K562 (cell line): ENCODE measurements around the gene COLQ. TPM values are rescaled to one million over a fixed set of nuclear protein-coding genes. Genes with fewer than 3 reads are reported as not detected.

Experiments
- ATAC-seq: fragments of 200-7000 bp; cut with Tn5 transposase; 3 replicates; pipeline ENCODE4 v1.9.1; 2020; ENCODE audit warnings: moderate library complexity
- BruUV-seq: library from RNA; stranded (reverse); fragments of 400-500 nt; replicated peaks from 2 replicates; lab custom pipeline; 2021; lab: Mats Ljungman, UMichigan
- CTCF ChIA-PET: fragments of 300-600 bp; formaldehyde crosslinking; extraction: SDS; loops from one replicate; lab custom pipeline; 2021; ENCODE audit warnings: low intra/inter-chr PET ratio; lab: Yijun Ruan, JAX
- POLR2A ChIA-PET: fragments of 300-600, 350-650 bp; sonication (Branson Sonifier 250); formaldehyde crosslinking; extraction: SDS; loops from one replicate; lab custom pipeline; 2021; ENCODE audit warnings: antibody characterized with exemption, inconsistent platforms; lab: Yijun Ruan, JAX
- DNase-seq, 4 experiments: peaks; one replicate each; pipeline versions ENCODE4 v3.0.0 to v3.0.0-alpha.2; 2011 to 2018; ENCODE audit warnings: low spot score in 3 of 4, mixed read lengths in 3 of 4; ENCODE audit errors: extremely low read depth in 1 of 4
- FAIRE-seq: peaks from 2 replicates; lab custom pipeline; 2011; peaks lifted over from hg19 to GRCh38; lab: Jason Lieb, UNC
- H2AFZ ChIP-seq: 2 replicates; pipeline ENCODE4 v1.6.0; 2011; ENCODE audit warnings: low read depth, low read length, control low read depth, inconsistent platforms
- H3K27ac ChIP-seq: fragments of 200-600 bp; 3 replicates; pipeline ENCODE4 v1.8.0; 2011; ENCODE audit warnings: low read depth, mild to moderate bottlenecking, control low read depth, inconsistent platforms, low read length, moderate library complexity, mixed read lengths; ENCODE audit errors: extremely low read depth
- H3K27me3 ChIP-seq, 2 experiments: fragments of 300-600 bp in 1 of 2; 2 replicates in 1 of 2; 3 replicates in 1 of 2; pipeline versions ENCODE4 v1.6.0 to v1.8.0; 2011; ENCODE audit warnings: inconsistent platforms in 2 of 2, low read length in 2 of 2, mild to moderate bottlenecking in 1 of 2, mixed read lengths in 1 of 2, moderate library complexity in 1 of 2; ENCODE audit not compliant: control insufficient read depth in 2 of 2, insufficient read depth in 2 of 2
- H3K36me3 ChIP-seq: fragments of 300-600 bp; 3 replicates; pipeline ENCODE4 v1.8.0; 2011; ENCODE audit warnings: mild to moderate bottlenecking, low read length, inconsistent platforms; ENCODE audit not compliant: control insufficient read depth, insufficient read depth
- H3K4me1 ChIP-seq, 2 experiments: fragments of 200-600 bp in 1 of 2; replicated peaks in 1 of 2; 2 replicates in 1 of 2; 3 replicates in 1 of 2; pipeline versions ENCODE4 v1.5.1 to v1.8.0; 2011; ENCODE audit warnings: inconsistent platforms in 2 of 2, low read length in 2 of 2, mild to moderate bottlenecking in 1 of 2, mixed read lengths in 1 of 2, moderate library complexity in 1 of 2; ENCODE audit not compliant: control insufficient read depth in 2 of 2, insufficient read depth in 2 of 2
- H3K4me2 ChIP-seq: 2 replicates; pipeline ENCODE4 v1.6.1; 2011; ENCODE audit warnings: low read length, control low read depth, inconsistent platforms, mixed read lengths; ENCODE audit not compliant: insufficient read depth
- H3K4me3 ChIP-seq: fragments of 200-600 bp; sonication (generic), shearing (Covaris generic); 2 replicates; pipeline ENCODE4 v1.5.1; 2016; ENCODE audit warnings: control low read depth, inconsistent platforms
- H3K79me2 ChIP-seq: fragments of 200-600 bp; 3 replicates; pipeline ENCODE4 v1.8.0; 2011; ENCODE audit warnings: low read length, inconsistent platforms; ENCODE audit not compliant: control insufficient read depth, insufficient read depth
- H3K9ac ChIP-seq, 2 experiments: 2 replicates each; pipeline versions ENCODE4 v1.6.0 to v1.6.1; 2011; ENCODE audit warnings: low read depth in 2 of 2, low read length in 2 of 2, control low read depth in 1 of 2, inconsistent platforms in 1 of 2, mild to moderate bottlenecking in 1 of 2, mixed read lengths in 1 of 2; ENCODE audit not compliant: insufficient read depth in 1 of 2
- H3K9me1 ChIP-seq: one replicate; pipeline ENCODE4 v1.6.0; 2011; ENCODE audit warnings: inconsistent platforms, mild to moderate bottlenecking, low read length, moderate library complexity; ENCODE audit not compliant: control insufficient read depth, insufficient read depth
- H3K9me3 ChIP-seq: replicated peaks from 2 replicates; pipeline ENCODE4 v1.5.1; 2011; ENCODE audit warnings: low read depth, low read length, inconsistent platforms; ENCODE audit not compliant: control insufficient read depth, insufficient read depth
- H4K20me1 ChIP-seq: replicated peaks from 2 replicates; pipeline ENCODE4 v1.6.1; 2011; ENCODE audit warnings: low read length, inconsistent platforms, mixed read lengths; ENCODE audit not compliant: control insufficient read depth, insufficient read depth
- BMI1 ChIP-seq: fragments of 150-350 bp; IDR thresholded peaks from 2 replicates; pipeline ENCODE4 v1.6.1; 2014; ENCODE audit warnings: low read length
- ETV1 ChIP-seq: fragments of 450-650 bp; conservative IDR thresholded peaks from 2 replicates; pipeline ENCODE4 v1.6.1; 2016; ENCODE audit warnings: missing genetic modification characterization, control low read depth, low read depth, missing compliant biosample characterization
- FOXM1 ChIP-seq, 2 experiments: fragments of 450-650 bp in 1 of 2; sonication (generic) in 1 of 2; formaldehyde crosslinking in 1 of 2; IDR thresholded peaks; 2 replicates each; pipeline versions ENCODE4 v1.6.1 to v1.9.0; 2017 to 2022; ENCODE audit warnings: low read depth in 2 of 2, mild to moderate bottlenecking in 2 of 2, missing genetic modification reagents in 1 of 2, moderate library complexity in 1 of 2
- NCOA4 ChIP-seq: fragments of 450-650 bp; IDR thresholded peaks from 2 replicates; pipeline ENCODE4 v1.6.1; 2018; ENCODE audit warnings: mild to moderate bottlenecking; ENCODE audit not compliant: partially characterized antibody
- NCOA6 ChIP-seq: fragments of 450-650 bp; IDR thresholded peaks from 2 replicates; pipeline ENCODE4 v1.6.1; 2017; ENCODE audit warnings: mild to moderate bottlenecking
- RAD51 ChIP-seq: fragments of 450-650 bp; IDR thresholded peaks from 2 replicates; pipeline ENCODE4 v1.7.1; 2016; ENCODE audit warnings: low read depth, mild to moderate bottlenecking, borderline replicate concordance
- TCF7L2 ChIP-seq: fragments of 150-350 bp; IDR thresholded peaks from 2 replicates; pipeline ENCODE4 v1.6.1; 2016; ENCODE audit warnings: low read depth, mild to moderate bottlenecking, low read length, moderate library complexity
- ZNF140 ChIP-seq: fragments of 250-450 bp; sonication (Bioruptor Pico); IDR thresholded peaks from 2 replicates; pipeline ENCODE4 v1.8.0; 2021; ENCODE audit warnings: moderate library complexity, mild to moderate bottlenecking, inconsistent platforms
- ZNF217 ChIP-seq: sonication (generic); formaldehyde crosslinking; IDR thresholded peaks from 2 replicates; pipeline ENCODE4 v1.8.0; 2022; ENCODE audit warnings: mild to moderate bottlenecking, missing genetic modification reagents
- ZNF398 ChIP-seq: fragments of 250-450 bp; sonication (Bioruptor Pico); IDR thresholded peaks from 2 replicates; pipeline ENCODE4 v1.8.0; 2021; ENCODE audit warnings: moderate library complexity, mild to moderate bottlenecking, inconsistent platforms
- WGBS: fragments of 100-300 bp; shearing (Covaris generic); methylation state at CpG from one replicate; pipeline ENCODE4 v1.1.6; 2016; ENCODE audit warnings: low coverage, mixed read lengths; ENCODE audit not compliant: insufficient coverage; ENCODE audit errors: missing lambda C conversion rate; 5-methylcytosine and 5-hydroxymethylcytosine counted together
- in situ Hi-C: fragments of 300-500 bp; cut with MboI; formaldehyde crosslinking; loops from 4 replicates; pipeline ENCODE4 v1.15.0; 2018; ENCODE audit warnings: inconsistent platforms, mixed read lengths
- intact Hi-C: fragments of 100-400 bp; cut with micrococcal nuclease; formaldehyde crosslinking; loops from 2 replicates; pipeline ENCODE4 v1.14.2; 2022
- polyA plus RNA-seq, 8 experiments: library from polyadenylated mRNA; depleted of rRNA in 4 of 8; stranded (reverse) in 5 of 8; unstranded in 3 of 8; fragments of >200 nt; fragmentation: Nextera tagmentation in 2 of 8; fragmentation: Illumina TruSeq in 1 of 8; extraction: Ambion mirVana in 2 of 8; extraction: Trizol in 1 of 8; gene quantifications; 2 replicates each; pipeline versions ENCODE4 v1.2.1 to v1.2.3, GENCODE V29; 2011 to 2014; ENCODE audit warnings: inconsistent platforms in 1 of 8, missing spikeins in 1 of 8
- total RNA-seq, 7 experiments: library from RNA; depleted of rRNA in 6 of 7; stranded (reverse); fragments of >200 nt in 6 of 7; fragmentation: Illumina TruSeq in 2 of 7; extraction: Trizol in 2 of 7; gene quantifications; 2 replicates each; pipeline versions ENCODE4 v1.2.1 to v1.2.3, GENCODE V29; 2011 to 2021; ENCODE audit warnings: low replicate concordance in 1 of 7
- TF ChIP-seq, protein P1 (sequence below): fragments of 250-450 bp; sonication (Bioruptor Pico); IDR thresholded peaks from 2 replicates; pipeline ENCODE4 v1.5.0; 2020; ENCODE audit warnings: mild to moderate bottlenecking, borderline replicate concordance

COLQ gene
- total and polyA plus RNA-seq, 9 of the 15 experiments (the other 6 are each of a cell fraction or from before 2014, with no cell fraction given): 0.04 to 0.36 (median 0.27) TPM; not detected in 4

DNA sequence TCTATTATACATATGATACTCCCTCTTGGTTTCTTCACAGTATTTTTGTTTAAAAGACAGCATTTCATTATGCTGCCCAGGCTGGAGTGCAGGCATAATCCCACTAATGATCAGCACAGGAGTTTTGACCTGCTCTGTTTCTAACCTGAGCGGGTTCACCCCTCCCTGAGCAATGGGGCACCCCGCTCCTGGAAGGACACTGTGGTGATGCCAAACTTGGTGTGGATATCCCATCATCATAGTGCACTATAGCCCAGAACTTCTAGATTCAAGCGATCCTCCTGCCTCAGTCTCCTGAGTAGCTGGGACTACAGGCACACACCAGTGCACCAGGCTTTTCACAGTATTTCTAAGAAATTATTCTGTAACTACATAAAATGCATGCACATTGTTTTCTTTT, 14.9 kb downstream of the COLQ start (continued):
- TF ChIP-seq, protein P1, sequence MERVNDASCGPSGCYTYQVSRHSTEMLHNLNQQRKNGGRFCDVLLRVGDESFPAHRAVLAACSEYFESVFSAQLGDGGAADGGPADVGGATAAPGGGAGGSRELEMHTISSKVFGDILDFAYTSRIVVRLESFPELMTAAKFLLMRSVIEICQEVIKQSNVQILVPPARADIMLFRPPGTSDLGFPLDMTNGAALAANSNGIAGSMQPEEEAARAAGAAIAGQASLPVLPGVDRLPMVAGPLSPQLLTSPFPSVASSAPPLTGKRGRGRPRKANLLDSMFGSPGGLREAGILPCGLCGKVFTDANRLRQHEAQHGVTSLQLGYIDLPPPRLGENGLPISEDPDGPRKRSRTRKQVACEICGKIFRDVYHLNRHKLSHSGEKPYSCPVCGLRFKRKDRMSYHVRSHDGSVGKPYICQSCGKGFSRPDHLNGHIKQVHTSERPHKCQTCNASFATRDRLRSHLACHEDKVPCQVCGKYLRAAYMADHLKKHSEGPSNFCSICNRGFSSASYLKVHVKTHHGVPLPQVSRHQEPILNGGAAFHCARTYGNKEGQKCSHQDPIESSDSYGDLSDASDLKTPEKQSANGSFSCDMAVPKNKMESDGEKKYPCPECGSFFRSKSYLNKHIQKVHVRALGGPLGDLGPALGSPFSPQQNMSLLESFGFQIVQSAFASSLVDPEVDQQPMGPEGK (CRISPR knock-in tag): no peak
- TF ChIP-seq ZNF398: no peak
- no peak for TF ChIP-seq BMI1
- TF ChIP-seq, all 486 proteins: peak for 0

DNA sequence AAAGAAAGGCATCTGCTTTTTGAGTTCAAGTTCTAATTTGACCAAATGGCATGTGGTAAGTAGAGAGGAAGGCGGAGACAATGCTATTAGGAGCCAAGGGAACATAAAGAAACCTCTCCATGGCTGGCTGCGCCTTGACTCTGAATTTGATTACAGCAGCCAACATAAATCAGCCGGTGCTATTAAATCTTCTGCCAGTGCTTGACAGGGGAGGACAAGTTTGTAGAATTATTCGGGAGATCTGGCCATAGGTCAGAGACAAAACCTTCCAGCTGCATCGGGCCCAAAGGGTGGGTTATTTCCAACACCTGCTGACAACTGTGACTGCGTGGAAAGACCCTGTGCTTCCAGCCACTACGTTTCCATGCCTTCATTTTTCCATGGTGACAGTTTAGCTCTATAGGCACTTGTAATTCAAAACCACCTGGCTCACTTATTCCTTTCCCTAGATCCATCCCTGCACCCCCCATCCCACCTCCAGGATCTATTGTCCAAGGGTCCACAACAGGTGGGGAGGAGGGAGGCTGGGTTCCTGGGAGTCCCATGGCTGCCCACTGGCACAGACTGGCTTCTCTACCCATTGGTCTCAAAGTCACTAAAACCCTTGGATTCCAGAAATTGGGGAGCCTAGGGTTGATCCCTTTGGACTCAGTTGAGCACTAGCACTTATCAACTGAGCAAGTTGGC, 15.9 kb downstream of the COLQ start:
- intact Hi-C loops (no loop called here), in situ Hi-C loops (no loop called here)
- Histone ChIP-seq H3K4me2 (no peak overlapping the region), H3K79me2 (no peaks in the 10 kb centered on the region), H3K36me3 (no peaks in the 10 kb centered on the region), H3K9me1 (no peaks in the 10 kb centered on the region), H3K9me3 (0 out of 2 replicates have a peak, but pooled peaks cover 1% of the 10 kb centered on the region), H3K27me3 (peaks cover 24 to 62% of the 10 kb centered on the region in 2 experiments), H4K20me1 (no peaks in the 10 kb centered on the region), H2AFZ (no peak overlapping the region), H3K4me3 (no peak overlapping the region), H3K4me1 (no peaks in the 10 kb centered on the region), H3K27ac (no peak overlapping the region), H3K9ac (no peak overlapping the region)
- BruUV-seq: no TSS peak
- ChIA-PET POLR2A (interaction anchor here (0.6 kb wide), 1 partner anchor 246 kb away, joined by 4 read pairs; no protein-coding TSS in a partner anchor), CTCF (no interaction called here)
- ATAC-seq (no peak), FAIRE-seq (no peak), DNase-seq (no peak)
- WGBS: 2% methylated on average over 7 of the region's 7 CpGs
- TF ChIP-seq ZNF217: no peak
- TF ChIP-seq FOXM1 (IDR thresholded peaks at IDR 0.05; ENCODE audit: low read depth): no peak
- no peak for TF ChIP-seq FOXM1 (CRISPR knock-in tag; IDR thresholded peaks at IDR 0.05; ENCODE audit: low read depth)
- no peak for TF ChIP-seq NCOA6
- no peak for TF ChIP-seq TCF7L2
- TF ChIP-seq ETV1: no peak
- TF ChIP-seq NCOA4: no peak
- TF ChIP-seq RAD51: no peak
- TF ChIP-seq ZNF140: no peak
